H1 (cell line): ENCODE measurements around the gene TMEM161A. TPM values are rescaled to one million over a fixed set of nuclear protein-coding genes. Genes with fewer than 3 reads are reported as not detected.

Source experiments
- CTCF ChIA-PET: fragments of 300-600 bp; sonication (Branson Sonifier 250); formaldehyde crosslinking; loops from one replicate; lab custom pipeline; 2021; ENCODE audit not compliant: partially characterized antibody; lab: Charles Lee
- POLR2A ChIA-PET: fragments of 300-600 bp; sonication (Branson Sonifier 250); formaldehyde crosslinking; loops from one replicate; lab custom pipeline; 2021; ENCODE audit warnings: inconsistent platforms; ENCODE audit not compliant: partially characterized antibody; lab: Charles Lee
- DNase-seq, 2 experiments: peaks; one replicate each; pipeline versions ENCODE4 v3.0.0 to v3.0.0-alpha.2; 2010 to 2022; ENCODE audit warnings: low spot score in 2 of 2, low read depth in 1 of 2, mixed read lengths in 1 of 2
- FAIRE-seq: peaks from 2 replicates; lab custom pipeline; 2011; peaks lifted over from hg19 to GRCh38; lab: Jason Lieb, UNC
- H2AFZ ChIP-seq: 2 replicates; pipeline ENCODE4 v1.8.1; 2012; ENCODE audit warnings: low read length, inconsistent platforms
- H2AK5ac ChIP-seq: 2 replicates; pipeline ENCODE4 v1.6.1; 2013; ENCODE audit warnings: low read depth, low read length
- H2BK120ac ChIP-seq: replicated peaks from 2 replicates; pipeline ENCODE3; 2013; ENCODE audit warnings: low read depth, low read length, inconsistent platforms
- H2BK12ac ChIP-seq: 2 replicates; pipeline ENCODE4 v1.6.1; 2013; ENCODE audit warnings: low read depth, low read length
- H2BK15ac ChIP-seq: 2 replicates; pipeline ENCODE4 v1.6.1; 2013; ENCODE audit warnings: low read length
- H2BK20ac ChIP-seq: 2 replicates; pipeline ENCODE4 v1.6.1; 2013; ENCODE audit warnings: low read length
- H2BK5ac ChIP-seq: 2 replicates; pipeline ENCODE4 v1.6.1; 2013; ENCODE audit warnings: low read depth, low read length
- H3K14ac ChIP-seq: 2 replicates; pipeline ENCODE4 v1.6.1; 2013; ENCODE audit warnings: inconsistent platforms; ENCODE audit not compliant: insufficient read length
- H3K18ac ChIP-seq: 2 replicates; pipeline ENCODE4 v1.6.1; 2013; ENCODE audit warnings: low read length; ENCODE audit errors: extremely low read depth
- H3K23ac ChIP-seq: 2 replicates; pipeline ENCODE4 v1.6.1; 2013; ENCODE audit warnings: inconsistent platforms; ENCODE audit not compliant: insufficient read length
- H3K23me2 ChIP-seq: 2 replicates; pipeline ENCODE4 v1.6.1; 2013; ENCODE audit warnings: low read depth, low read length
- H3K27ac ChIP-seq: 2 replicates; pipeline ENCODE4 v1.6.1; 2011; ENCODE audit warnings: low read depth, low read length, inconsistent platforms
- H3K27me3 ChIP-seq, 4 experiments: replicated peaks in 1 of 4; 1 replicate in 1 of 4; 2 replicates in 3 of 4; pipeline versions ENCODE4 v1.6.1 to v1.8.1; 2011 to 2013; ENCODE audit warnings: low read length in 3 of 4, mild to moderate bottlenecking in 3 of 4, inconsistent platforms in 2 of 4, mixed read lengths in 2 of 4, moderate library complexity in 1 of 4; ENCODE audit not compliant: control insufficient read depth in 3 of 4, insufficient read depth in 3 of 4; ENCODE audit errors: extremely low read depth in 1 of 4
- H3K36me3 ChIP-seq, 4 experiments: 2 replicates each; pipeline versions ENCODE4 v1.6.1 to v1.8.1; 2011 to 2013; ENCODE audit warnings: mild to moderate bottlenecking in 4 of 4, low read length in 3 of 4, moderate library complexity in 2 of 4, control low read depth in 1 of 4, inconsistent platforms in 1 of 4; ENCODE audit not compliant: insufficient read depth in 4 of 4, control insufficient read depth in 2 of 4
- H3K4ac ChIP-seq: replicated peaks from 2 replicates; pipeline ENCODE3; 2013; ENCODE audit warnings: low read length, low read depth, mixed read lengths, inconsistent platforms; ENCODE audit not compliant: insufficient read length
- H3K4me1 ChIP-seq, 4 experiments: replicated peaks in 1 of 4; 1 replicate in 1 of 4; 2 replicates in 3 of 4; pipeline versions ENCODE4 v1.6.1 to v1.8.1; 2011 to 2013; ENCODE audit warnings: low read length in 3 of 4, inconsistent platforms in 2 of 4, mixed read lengths in 1 of 4; ENCODE audit not compliant: insufficient read depth in 4 of 4, control insufficient read depth in 3 of 4
- H3K4me2 ChIP-seq, 2 experiments: 2 replicates each; pipeline versions ENCODE4 v1.6.1 to v1.8.1; 2011 to 2013; ENCODE audit warnings: low read depth in 2 of 2, low read length in 2 of 2, control low read depth in 1 of 2, inconsistent platforms in 1 of 2, mild to moderate bottlenecking in 1 of 2; ENCODE audit not compliant: insufficient read depth in 1 of 2
- H3K4me3 ChIP-seq, 4 experiments: fragments of 200-600, 300-600 bp in 1 of 4; sonication (generic), shearing (Covaris generic), sonication (Bioruptor Twin) in 1 of 4; 2 replicates each; pipeline versions ENCODE4 v1.5.1 to v1.8.1; 2011 to 2016; ENCODE audit warnings: low read length in 4 of 4, low read depth in 3 of 4, control low read depth in 2 of 4, inconsistent platforms in 2 of 4, mild to moderate bottlenecking in 2 of 4, mixed read lengths in 1 of 4, moderate library complexity in 1 of 4; ENCODE audit not compliant: insufficient read depth in 2 of 4; ENCODE audit errors: extremely low read depth in 1 of 4
- H3K56ac ChIP-seq: replicated peaks from 2 replicates; pipeline ENCODE3; 2013; ENCODE audit warnings: low read depth, mild to moderate bottlenecking, mixed read lengths, low read length, inconsistent platforms; ENCODE audit not compliant: insufficient read length
- H3K79me1 ChIP-seq: 2 replicates; pipeline ENCODE4 v1.6.1; 2013; ENCODE audit warnings: low read depth, low read length, control low read depth
- H3K79me2 ChIP-seq, 2 experiments: 2 replicates each; pipeline versions ENCODE4 v1.6.1 to v1.8.1; 2012 to 2013; ENCODE audit warnings: low read length in 2 of 2, mild to moderate bottlenecking in 2 of 2, inconsistent platforms in 1 of 2; ENCODE audit not compliant: insufficient read depth in 2 of 2, control insufficient read depth in 1 of 2
- H3K9ac ChIP-seq, 4 experiments: replicated peaks in 1 of 4; 1 replicate in 1 of 4; 2 replicates in 3 of 4; pipeline versions ENCODE4 v1.6.1 to v1.8.1; 2011 to 2013; ENCODE audit warnings: low read depth in 3 of 4, low read length in 3 of 4, control low read depth in 2 of 4, mild to moderate bottlenecking in 2 of 4, moderate library complexity in 2 of 4, inconsistent platforms in 1 of 4; ENCODE audit errors: extremely low read depth in 1 of 4
- H3K9me3 ChIP-seq, 2 experiments: 2 replicates each; pipeline versions ENCODE4 v1.6.1 to v1.8.1; 2012 to 2013; ENCODE audit warnings: mild to moderate bottlenecking in 2 of 2, moderate library complexity in 2 of 2, control low read depth in 1 of 2, inconsistent platforms in 1 of 2, low read depth in 1 of 2, low read length in 1 of 2, mixed read lengths in 1 of 2; ENCODE audit not compliant: insufficient read depth in 2 of 2
- H4K20me1 ChIP-seq, 2 experiments: replicated peaks in 1 of 2; 2 replicates each; pipeline versions ENCODE3 to v1.8.1; 2011 to 2013; ENCODE audit warnings: inconsistent platforms in 2 of 2, low read length in 2 of 2, mild to moderate bottlenecking in 1 of 2; ENCODE audit not compliant: insufficient read depth in 2 of 2, control insufficient read depth in 1 of 2
- H4K5ac ChIP-seq: 2 replicates; pipeline ENCODE4 v1.6.1; 2013; ENCODE audit warnings: low read length, low read depth, mixed read lengths, inconsistent platforms; ENCODE audit not compliant: insufficient read length
- H4K8ac ChIP-seq: 2 replicates; pipeline ENCODE4 v1.8.0; 2013; ENCODE audit warnings: mild to moderate bottlenecking, moderate library complexity, low read length, inconsistent platforms; ENCODE audit not compliant: insufficient read depth; ENCODE audit errors: extremely low read depth
- H4K91ac ChIP-seq: replicated peaks from 2 replicates; pipeline ENCODE3; 2013; ENCODE audit warnings: low read length, mixed read lengths, inconsistent platforms; ENCODE audit not compliant: insufficient read length
- CREB1 ChIP-seq: IDR thresholded peaks from 2 replicates; pipeline ENCODE4 v1.6.1; 2012; ENCODE audit warnings: inconsistent platforms
- FOSL1 ChIP-seq: IDR thresholded peaks from 2 replicates; pipeline ENCODE4 v1.6.1; 2011; ENCODE audit warnings: mild to moderate bottlenecking, low read depth, low read length, moderate library complexity; ENCODE audit not compliant: insufficient read depth
- SP4 ChIP-seq: IDR thresholded peaks from 2 replicates; pipeline ENCODE4 v1.6.1; 2012; ENCODE audit warnings: low read length, inconsistent platforms
- SUZ12 ChIP-seq: fragments of 200-600 bp; sonication (generic); IDR thresholded peaks from 2 replicates; pipeline ENCODE4 v1.6.1; 2012; ENCODE audit warnings: mild to moderate bottlenecking, inconsistent platforms, low read length, moderate library complexity, mixed read lengths
- WGBS, 2 experiments: shearing (Covaris generic) in 1 of 2; methylation state at CpG; one replicate each; pipeline versions ENCODE4 v1.1.6 to v1.1.7; 2013 to 2015; ENCODE audit warnings: low lambda C conversion rate in 2 of 2, mixed read lengths in 2 of 2, inconsistent platforms in 1 of 2, low coverage in 1 of 2, missing lambda C conversion rate in 1 of 2; ENCODE audit not compliant: insufficient replicate concordance in 2 of 2, insufficient coverage in 1 of 2, insufficient read length in 1 of 2; ENCODE audit errors: extremely low coverage in 1 of 2, missing lambda C conversion rate in 1 of 2; 5-methylcytosine and 5-hydroxymethylcytosine counted together
- polyA plus RNA-seq, 7 experiments: library from polyadenylated mRNA; depleted of rRNA in 3 of 7; stranded (reverse) in 5 of 7; unstranded in 2 of 7; fragments of >200 nt in 5 of 7; fragments of 200-250 nt in 2 of 7; gene quantifications; 1 replicate in 5 of 7; 2 replicates in 1 of 7; 4 replicates in 1 of 7; pipeline versions ENCODE4 v1.2.1 to v1.2.3, GENCODE V29; 2011 to 2013; ENCODE audit warnings: missing spikeins in 2 of 7, mixed read lengths in 2 of 7
- total RNA-seq: library from RNA; stranded (reverse); fragmentation: NEBNext Ultra II Directional; extraction: Animal tissue kit (Norgen Biotek cat#: 25700); gene quantifications from 2 replicates; pipeline ENCODE4 v1.2.1, GENCODE V29; 2021
- TF ChIP-seq, protein P1 (sequence below): IDR thresholded peaks from 2 replicates; pipeline ENCODE4 v1.6.1; 2012; ENCODE audit warnings: inconsistent platforms

TMEM161A gene
- total and polyA plus RNA-seq, 2 of the 8 experiments (the other 6 are each of a cell fraction or from before 2014, with no cell fraction given): 47.8 to 103 TPM

DNA sequence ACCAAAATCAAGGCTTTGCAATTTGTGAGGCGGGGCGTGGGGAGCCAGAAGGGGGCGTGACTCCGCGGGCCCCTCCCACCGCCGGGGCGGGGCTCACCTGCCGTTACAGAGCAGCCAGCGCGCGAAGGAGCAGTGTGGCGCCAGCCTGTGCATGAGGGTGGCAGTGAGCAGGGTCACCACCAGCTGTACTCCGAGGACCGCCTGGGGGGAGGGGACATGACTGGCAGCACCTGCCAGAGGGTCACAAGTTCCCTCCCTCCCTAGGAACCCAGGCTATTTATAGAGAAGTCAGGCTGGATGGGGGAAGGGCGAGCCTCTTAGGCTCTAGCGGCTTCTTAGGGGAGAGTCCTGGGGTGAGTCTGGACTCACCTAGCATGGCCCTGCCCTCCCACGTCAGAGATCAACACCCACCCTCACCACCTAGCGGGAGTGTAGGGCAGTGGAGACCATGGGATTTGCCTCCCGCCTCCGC, 3.6 kb downstream of the TMEM161A start:
- H2BK12ac ChIP-seq: no peak overlapping the region; the same call in 1 of the 2 replicates
- peaks cover 5 to 13% of the 10 kb centered on the region in 2 experiments; a peak in 3 of 4 replicates for H3K9me3 ChIP-seq
- H3K23ac ChIP-seq: no peak overlapping the region
- H2AFZ ChIP-seq: no peak overlapping the region
- H2AK5ac ChIP-seq: no peak overlapping the region
- no peak overlapping the region for H3K4ac ChIP-seq
- H3K36me3 ChIP-seq: peaks cover 2 to 14% (median 3%) of the 10 kb centered on the region in 4 experiments; a peak in 3 of 8 replicates
- no peak overlapping the region for H2BK120ac ChIP-seq
- no peak for FAIRE-seq
- POLR2A ChIA-PET: interaction anchor here (0.9 to 3.1 kb wide), 4 partner anchors 13 to 100 kb away, joined by 3 to 22 read pairs (median 4); no protein-coding TSS in a partner anchor
- peaks cover 2 to 7% of the 10 kb centered on the region in 2 experiments for H4K20me1 ChIP-seq
- no peak overlapping the region; the same call in 1 of the 2 replicates for H2BK5ac ChIP-seq
- peaks cover 0 to 14% (median 10%) of the 10 kb centered on the region in 4 experiments; a peak in 6 of 7 replicates for H3K4me1 ChIP-seq
- WGBS, 2 experiments: 14% methylated on average over 19 of the region's 21 CpGs; no CpG with 5 or more reads in 1 of the 2 experiments
- peaks cover 3% of the 10 kb centered on the region; the same call in 1 of the 2 replicates for H3K23me2 ChIP-seq
- H2BK15ac ChIP-seq: peak overlapping the region; percentile 92; the same call in 1 of the 2 replicates
- no peak overlapping the region; a peak in 1 of 7 replicates for H3K9ac ChIP-seq
- H3K4me2 ChIP-seq: peak overlapping the region; percentile 82 to 92
- CTCF ChIA-PET: interaction anchor here (0.6 to 3.5 kb wide), 13 partner anchors 10 to 147 kb away, joined by 3 to 21 read pairs (median 7); no protein-coding TSS in a partner anchor
- no peak overlapping the region for H3K56ac ChIP-seq
- H2BK20ac ChIP-seq: no peak overlapping the region
- peaks cover 0 to 4% of the 10 kb centered on the region in 2 experiments; a peak in 1 of 4 replicates for H3K79me2 ChIP-seq
- peaks cover 7% of the 10 kb centered on the region; the same call in 1 of the 2 replicates for H3K79me1 ChIP-seq
- peaks cover 0 to 3% (median 0%) of the 10 kb centered on the region in 4 experiments; a peak in 4 of 7 replicates for H3K27me3 ChIP-seq
- no peak overlapping the region for H3K14ac ChIP-seq
- H4K5ac ChIP-seq: no peak overlapping the region
- peak overlapping the region; percentile 27 to 53 (median 36); a peak in 7 of 8 replicates for H3K4me3 ChIP-seq
- DNase-seq: peak; percentile 44 to 89
- no peak overlapping the region for H3K18ac ChIP-seq
- H4K8ac ChIP-seq: no peak overlapping the region
- H3K27ac ChIP-seq: no peak overlapping the region
- H4K91ac ChIP-seq: no peak overlapping the region
- TF ChIP-seq CREB1 (peak; percentile 70), FOSL1 (no peak), SUZ12 (no peak), SP4 (0 out of 2 replicates have a peak, but pooled peaks have one; percentile 58)
- TF ChIP-seq, protein P1, sequence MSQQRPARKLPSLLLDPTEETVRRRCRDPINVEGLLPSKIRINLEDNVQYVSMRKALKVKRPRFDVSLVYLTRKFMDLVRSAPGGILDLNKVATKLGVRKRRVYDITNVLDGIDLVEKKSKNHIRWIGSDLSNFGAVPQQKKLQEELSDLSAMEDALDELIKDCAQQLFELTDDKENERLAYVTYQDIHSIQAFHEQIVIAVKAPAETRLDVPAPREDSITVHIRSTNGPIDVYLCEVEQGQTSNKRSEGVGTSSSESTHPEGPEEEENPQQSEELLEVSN: peak; percentile 34; the same call in 1 of the 2 replicates
